Mononuclear cell (primary cell): ENCODE measurements around the gene COBL. TPM values are rescaled to one million over a fixed set of nuclear protein-coding genes. Genes with fewer than 3 reads are reported as not detected.

ENCODE experiments used
- H3K27me3 ChIP-seq: 2 replicates; pipeline ENCODE4 v1.6.0; 2011; ENCODE audit warnings: low read length, control low read depth; ENCODE audit not compliant: insufficient read depth
- H3K4me1 ChIP-seq: 2 replicates; pipeline ENCODE4 v1.5.1; 2011; ENCODE audit warnings: mild to moderate bottlenecking, low read length, control low read depth; ENCODE audit not compliant: insufficient read depth
- H3K4me3 ChIP-seq: 2 replicates; pipeline ENCODE4 v1.5.1; 2011; ENCODE audit warnings: mild to moderate bottlenecking, low read length, moderate library complexity
- H3K9me3 ChIP-seq: 2 replicates; pipeline ENCODE4 v1.5.1; 2011; ENCODE audit warnings: low read depth, mild to moderate bottlenecking, control low read depth, low read length
- total RNA-seq: library from RNA; depleted of rRNA; stranded (reverse); fragments of >200 nt; gene quantifications from one replicate; pipeline ENCODE4 v1.2.3, GENCODE V29; 2012

Gene COBL
- total RNA-seq, 1 donor = 0.10 TPM

DNA sequence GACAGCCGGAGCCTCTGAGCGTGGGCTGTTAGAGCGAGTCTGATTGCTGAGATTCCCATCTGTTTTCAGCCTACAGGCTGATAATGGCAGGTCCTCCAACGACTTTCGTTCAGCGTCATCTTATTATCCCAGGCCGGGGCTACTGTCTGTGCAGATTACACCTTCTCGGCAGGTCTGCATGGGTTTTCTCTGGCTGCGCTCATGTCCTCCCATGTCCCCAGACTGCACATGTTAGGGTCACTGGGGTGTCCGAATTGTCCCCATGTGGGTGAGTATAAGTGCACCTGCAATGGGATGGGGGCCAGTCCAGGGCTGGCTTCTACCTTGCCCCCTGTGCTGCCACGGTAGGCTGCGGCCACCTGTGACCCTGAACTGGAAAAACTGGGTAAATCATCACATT is 257.8 kb downstream of the COBL start:
- H3K9me3 ChIP-seq = no peaks in the 10 kb centered on the region
- H3K27me3 ChIP-seq = no peaks in the 10 kb centered on the region
- no peaks in the 10 kb centered on the region for H3K4me1 ChIP-seq
- H3K4me3 ChIP-seq = no peak overlapping the region

DNA sequence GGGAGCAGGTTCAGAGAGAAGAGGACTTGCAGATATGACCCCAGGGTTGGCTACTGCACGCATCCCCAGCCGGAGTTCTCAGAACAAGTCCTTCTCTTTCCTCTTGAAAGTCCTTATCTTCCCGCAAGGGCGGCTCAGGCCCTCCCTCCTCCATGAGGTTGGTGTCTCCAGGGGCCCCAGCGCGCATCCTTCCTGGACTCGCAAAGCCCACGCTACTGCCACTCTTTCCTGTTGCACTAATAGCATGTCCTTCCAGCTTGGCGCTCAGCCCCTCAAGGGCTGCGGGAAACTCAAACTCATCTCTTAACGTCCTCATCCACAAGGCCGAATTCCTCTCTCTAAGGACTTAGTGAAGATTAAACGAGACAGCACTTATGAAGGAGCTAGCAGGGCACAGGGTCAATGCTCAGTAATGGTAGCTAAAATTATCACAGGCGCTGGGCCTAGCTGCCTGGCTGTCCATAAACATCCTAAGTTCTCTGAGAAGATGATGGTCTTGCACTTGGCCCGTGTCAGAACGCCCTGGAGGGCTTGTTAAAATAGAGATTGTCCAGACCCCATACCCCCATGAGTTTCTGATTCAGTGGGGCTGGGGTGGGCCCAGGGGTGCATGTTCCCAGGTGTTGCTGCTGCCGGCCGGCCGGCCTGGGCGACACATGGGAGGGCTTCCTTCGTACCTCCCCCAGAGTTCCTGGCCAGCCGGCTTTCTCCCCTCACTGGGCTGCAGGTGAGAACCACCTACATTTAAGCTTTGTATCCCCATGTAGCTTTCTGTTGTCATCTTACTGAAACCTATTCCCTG is 261.4 kb downstream of the COBL start:
- Histone ChIP-seq H3K9me3 (no peaks in the 10 kb centered on the region), H3K27me3 (no peaks in the 10 kb centered on the region), H3K4me1 (no peaks in the 10 kb centered on the region), H3K4me3 (no peak overlapping the region)

DNA sequence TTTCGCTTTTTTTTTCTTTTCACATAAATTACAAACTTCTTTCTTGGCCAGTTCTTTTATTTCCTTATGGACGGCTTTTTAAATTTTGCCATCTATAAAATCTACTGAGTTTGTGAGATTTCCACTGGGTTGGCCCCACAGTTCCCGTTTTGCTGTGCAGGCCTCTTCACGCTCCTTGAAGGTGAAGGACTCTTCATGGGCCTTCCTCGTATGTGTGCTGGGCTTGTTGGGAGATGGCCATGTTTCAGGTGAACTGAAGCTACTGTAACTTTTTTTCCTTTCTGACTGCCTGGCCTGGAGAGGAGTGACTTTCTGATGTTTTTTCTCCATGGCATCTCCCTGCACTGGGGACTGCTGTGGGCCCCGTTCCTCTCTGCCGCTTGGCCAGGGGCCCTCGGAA is 262.4 kb downstream of the COBL start:
- H3K9me3 ChIP-seq = no peaks in the 10 kb centered on the region
- no peaks in the 10 kb centered on the region for H3K27me3 ChIP-seq
- H3K4me3 ChIP-seq = no peak overlapping the region
- no peaks in the 10 kb centered on the region for H3K4me1 ChIP-seq

DNA sequence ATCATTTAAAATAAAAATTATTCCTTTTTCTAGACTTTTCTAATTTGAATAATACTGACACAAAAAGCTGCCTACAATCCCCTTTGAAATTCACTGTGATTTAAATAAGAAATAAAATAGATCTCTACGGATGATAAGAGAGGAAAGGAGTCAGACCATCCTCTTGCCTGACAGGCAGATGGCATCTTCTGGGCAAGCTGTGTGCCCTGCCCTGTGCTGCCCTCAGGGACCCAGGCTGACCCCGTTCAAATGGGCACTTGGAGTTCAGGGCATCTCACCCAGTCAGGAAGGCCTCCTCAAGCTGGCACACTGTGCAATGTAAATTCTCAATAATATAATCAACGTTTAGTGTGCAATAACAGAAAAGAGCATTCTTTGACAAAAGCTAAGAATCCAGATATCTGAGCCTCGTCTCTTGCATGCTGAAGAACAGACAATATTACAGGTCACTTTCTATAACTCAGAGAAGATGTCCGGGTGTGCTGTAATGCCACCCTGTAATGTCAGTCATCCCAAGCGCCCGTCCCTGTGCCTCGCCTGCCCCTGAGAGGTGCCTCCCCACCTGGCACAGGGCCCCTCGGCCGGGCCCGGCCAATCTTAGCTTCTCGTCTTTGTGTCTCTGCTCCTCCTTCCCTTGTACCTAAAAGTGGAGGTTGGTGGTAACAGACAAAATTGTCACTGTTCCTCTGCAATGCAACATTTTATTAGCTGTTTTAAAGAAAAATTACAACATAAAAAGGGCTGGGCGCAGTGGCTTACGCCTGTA is 263.3 kb downstream of the COBL start:
- no peaks in the 10 kb centered on the region for H3K4me1 ChIP-seq
- no peaks in the 10 kb centered on the region for H3K9me3 ChIP-seq
- H3K27me3 ChIP-seq = no peaks in the 10 kb centered on the region
- H3K4me3 ChIP-seq = no peak overlapping the region

DNA sequence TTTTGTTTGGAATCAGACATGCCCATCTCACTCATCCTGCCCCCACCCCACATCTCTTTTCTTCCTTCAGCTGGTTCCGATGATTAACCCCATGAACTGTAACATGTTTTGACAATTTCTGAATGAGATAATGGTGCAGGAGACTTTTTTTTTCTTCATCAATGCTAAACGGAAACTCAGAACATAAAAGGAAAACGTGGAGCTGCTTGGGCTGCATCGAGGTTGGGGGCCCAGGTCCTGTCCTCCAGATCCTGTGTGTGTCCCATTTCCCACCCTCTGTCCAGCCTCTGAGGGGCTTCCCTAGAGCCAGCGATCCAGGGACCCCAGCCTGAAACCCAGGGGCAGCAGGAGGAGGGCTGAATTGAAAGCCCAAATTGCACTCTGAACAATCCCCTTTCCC is 270.1 kb downstream of the COBL start:
- Histone ChIP-seq H3K4me3 (no peak overlapping the region), H3K27me3 (no peaks in the 10 kb centered on the region), H3K4me1 (no peaks in the 10 kb centered on the region), H3K9me3 (no peaks in the 10 kb centered on the region)

DNA sequence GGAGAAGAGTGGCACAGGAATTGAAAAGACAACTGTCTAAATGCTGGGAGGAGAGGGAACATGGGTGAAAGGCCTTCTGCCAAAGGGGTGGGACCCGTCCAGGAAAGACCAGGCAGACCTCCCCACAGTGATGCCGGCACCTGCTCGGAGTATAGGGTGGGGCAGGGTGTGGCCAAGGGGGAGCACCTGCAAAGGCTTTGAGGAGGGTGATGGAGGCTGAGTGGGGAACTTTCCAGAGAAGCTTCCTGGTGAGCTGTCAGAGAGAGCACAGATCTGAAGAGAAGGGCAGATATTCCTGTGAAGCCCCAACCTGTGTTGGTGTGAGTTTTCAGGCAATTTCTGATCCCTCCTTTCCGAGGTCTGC is 270.5 kb downstream of the COBL start:
- Histone ChIP-seq H3K27me3 (no peaks in the 10 kb centered on the region), H3K4me3 (no peak overlapping the region), H3K4me1 (no peaks in the 10 kb centered on the region), H3K9me3 (no peaks in the 10 kb centered on the region)

DNA sequence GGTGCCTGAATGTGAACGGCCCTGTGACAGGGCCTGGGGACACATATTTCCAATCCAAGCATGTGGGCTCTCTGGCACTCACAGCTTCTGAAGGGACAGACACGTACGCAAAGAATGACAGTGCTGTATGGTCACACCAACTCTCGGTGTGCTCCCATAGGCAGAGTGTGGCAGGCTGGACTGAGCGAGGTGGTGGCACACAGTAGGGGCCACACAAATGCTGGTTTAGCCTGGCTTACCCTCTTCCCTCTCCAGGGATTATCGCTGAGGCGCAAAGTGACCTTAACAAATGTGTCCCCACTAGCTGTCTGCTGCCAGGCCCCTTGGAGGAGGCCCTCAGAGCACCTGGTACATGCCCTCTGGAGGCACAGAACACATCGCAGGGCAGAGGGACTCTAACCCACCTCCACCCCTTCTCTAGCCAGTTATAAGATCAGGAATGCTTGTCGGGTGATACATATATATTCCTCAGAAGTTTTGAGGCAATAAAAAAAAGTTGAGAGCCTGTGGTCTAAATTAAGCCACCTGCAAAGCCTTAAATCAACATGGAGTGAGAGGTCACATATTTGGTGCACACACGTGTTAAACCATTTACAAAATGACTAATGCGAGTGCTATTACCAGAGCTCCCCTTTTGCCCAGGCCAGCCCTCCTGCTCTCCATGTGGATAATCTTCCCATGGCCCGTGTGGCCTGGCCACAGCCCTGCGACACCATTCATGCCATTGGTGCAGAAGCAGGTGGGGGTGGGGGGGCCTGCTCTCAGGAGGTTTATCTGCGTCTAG is 271.1 kb downstream of the COBL start:
- no peaks in the 10 kb centered on the region for H3K27me3 ChIP-seq
- no peaks in the 10 kb centered on the region for H3K4me1 ChIP-seq
- H3K9me3 ChIP-seq = no peaks in the 10 kb centered on the region
- H3K4me3 ChIP-seq = no peak overlapping the region

DNA sequence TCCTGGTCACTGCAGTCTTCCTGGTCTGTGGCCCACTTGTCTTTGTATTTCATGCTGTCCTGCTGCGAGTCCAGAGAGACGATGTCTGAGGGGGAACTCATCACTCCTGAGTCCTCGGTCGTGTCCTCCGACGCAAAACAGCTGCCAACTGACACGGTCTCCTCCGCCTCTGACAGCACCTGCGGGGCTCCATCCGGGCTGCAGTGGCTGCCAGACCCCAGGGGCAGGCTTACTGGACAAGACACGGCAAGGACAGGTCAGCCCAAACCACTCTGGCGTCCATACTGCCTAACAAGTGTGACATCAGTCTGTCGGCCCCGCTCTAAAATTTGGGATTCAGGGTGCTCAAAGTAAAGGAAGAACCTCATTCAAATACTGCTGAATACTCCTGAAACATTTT is 273.1 kb downstream of the COBL start:
- Histone ChIP-seq H3K9me3 (no peaks in the 10 kb centered on the region), H3K27me3 (no peaks in the 10 kb centered on the region), H3K4me3 (no peak overlapping the region), H3K4me1 (no peaks in the 10 kb centered on the region)

DNA sequence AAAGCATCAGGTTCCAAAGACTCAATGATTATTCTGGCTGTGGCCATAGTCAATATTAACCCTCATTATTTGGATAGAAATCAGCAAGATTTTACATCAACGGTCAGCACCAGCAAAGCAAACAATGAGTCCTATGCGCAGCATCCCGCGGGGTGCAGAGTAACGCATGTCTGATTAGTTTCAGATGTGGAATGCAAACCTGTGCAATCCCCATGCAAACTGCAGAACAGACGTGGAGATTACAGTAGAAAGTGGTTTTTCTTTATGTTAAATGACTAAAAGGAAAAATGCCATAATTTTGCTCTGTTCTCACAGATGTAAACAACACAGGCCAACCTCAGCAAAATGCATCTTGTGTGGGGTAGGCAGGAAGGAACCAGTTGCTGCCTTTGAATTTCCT is 275.8 kb downstream of the COBL start:
- H3K27me3 ChIP-seq = no peaks in the 10 kb centered on the region
- no peaks in the 10 kb centered on the region for H3K9me3 ChIP-seq
- H3K4me1 ChIP-seq = no peaks in the 10 kb centered on the region
- no peak overlapping the region for H3K4me3 ChIP-seq

DNA sequence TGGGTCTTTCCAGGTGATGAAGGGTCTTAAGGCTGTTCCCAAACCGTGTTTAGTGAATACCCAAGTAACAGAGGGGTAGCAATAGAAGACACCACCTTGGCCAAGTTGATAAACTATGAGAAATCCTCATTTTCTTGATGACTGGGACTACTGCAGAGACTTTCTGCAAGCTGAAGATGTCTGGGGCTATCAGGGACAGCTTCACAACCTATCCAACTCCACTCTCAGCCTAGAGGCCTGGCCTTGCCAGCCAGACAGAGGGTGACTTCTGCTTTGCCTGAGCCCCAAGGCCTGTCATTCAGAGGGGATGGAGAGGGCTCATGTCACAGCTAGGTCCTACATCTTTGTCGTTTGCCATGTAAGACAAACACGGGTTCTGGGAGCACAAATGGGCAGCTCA is 278.0 kb downstream of the COBL start:
- no peaks in the 10 kb centered on the region for H3K4me1 ChIP-seq

DNA sequence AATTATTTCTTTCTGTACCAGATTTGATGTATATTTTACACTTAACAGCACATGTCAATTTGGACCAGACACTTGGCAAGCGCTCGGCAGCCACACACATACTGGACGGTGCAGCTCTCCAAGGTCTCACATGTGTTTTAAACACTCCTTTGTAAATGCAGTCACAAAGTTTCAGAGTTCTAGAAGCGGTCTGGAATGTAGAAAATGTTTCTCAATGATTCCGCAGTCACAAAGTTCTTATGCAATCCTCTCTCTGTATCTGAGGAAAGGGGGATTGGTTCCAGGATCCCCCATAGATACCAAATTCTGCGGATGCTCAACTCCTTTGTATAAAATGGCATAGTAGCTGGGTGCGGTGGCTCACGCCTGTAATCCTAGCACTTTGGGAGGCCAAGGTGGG is 280.9 kb downstream of the COBL start:
- H3K4me1 ChIP-seq = no peaks in the 10 kb centered on the region
- no peaks in the 10 kb centered on the region for H3K27me3 ChIP-seq

More for the DNA sequence above, 278.0 kb downstream of the COBL start:
- no peaks in the 10 kb centered on the region for H3K27me3 ChIP-seq
- H3K4me3 ChIP-seq = no peak overlapping the region
- H3K9me3 ChIP-seq = no peaks in the 10 kb centered on the region

DNA sequence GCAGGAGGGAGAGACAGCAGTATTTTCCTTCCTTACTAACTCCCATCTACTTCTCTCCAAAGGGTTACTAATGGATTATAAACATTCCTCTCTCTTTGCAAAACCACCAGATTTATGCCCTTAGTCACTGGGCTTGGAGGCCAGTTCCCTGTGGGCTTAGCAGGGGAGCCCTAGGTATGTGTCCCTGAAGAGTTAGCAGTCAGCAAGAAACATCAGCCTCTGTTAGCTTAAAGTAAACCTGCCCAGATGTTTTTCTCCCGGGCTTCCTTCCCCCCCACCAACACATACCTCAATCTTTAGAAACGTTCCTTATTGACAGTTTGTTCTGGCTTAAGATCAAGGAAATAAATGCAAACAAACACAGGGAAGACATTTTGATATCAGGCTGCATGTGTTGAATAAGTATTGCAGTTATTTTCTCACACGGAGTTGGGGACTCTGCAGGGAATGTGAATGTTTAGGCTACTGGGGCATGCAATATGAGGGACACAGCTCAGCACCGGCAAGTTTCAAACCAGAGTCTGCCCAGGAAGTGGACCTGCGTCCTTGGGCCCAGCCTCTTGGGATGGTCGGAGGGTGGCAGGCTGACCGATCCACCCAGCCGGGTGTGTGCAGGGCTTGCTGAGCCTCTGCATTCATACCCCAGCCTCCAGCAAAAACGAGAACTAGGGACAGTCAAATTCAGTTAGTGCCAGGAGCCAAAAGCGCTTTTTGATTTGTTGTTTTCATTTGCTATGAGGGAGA is 281.9 kb downstream of the COBL start:
- H3K4me3 ChIP-seq = no peak overlapping the region
- no peaks in the 10 kb centered on the region for H3K4me1 ChIP-seq
- no peaks in the 10 kb centered on the region for H3K27me3 ChIP-seq
- no peaks in the 10 kb centered on the region for H3K9me3 ChIP-seq

More for the DNA sequence above, 280.9 kb downstream of the COBL start:
- no peak overlapping the region for H3K4me3 ChIP-seq
- no peaks in the 10 kb centered on the region for H3K9me3 ChIP-seq

DNA sequence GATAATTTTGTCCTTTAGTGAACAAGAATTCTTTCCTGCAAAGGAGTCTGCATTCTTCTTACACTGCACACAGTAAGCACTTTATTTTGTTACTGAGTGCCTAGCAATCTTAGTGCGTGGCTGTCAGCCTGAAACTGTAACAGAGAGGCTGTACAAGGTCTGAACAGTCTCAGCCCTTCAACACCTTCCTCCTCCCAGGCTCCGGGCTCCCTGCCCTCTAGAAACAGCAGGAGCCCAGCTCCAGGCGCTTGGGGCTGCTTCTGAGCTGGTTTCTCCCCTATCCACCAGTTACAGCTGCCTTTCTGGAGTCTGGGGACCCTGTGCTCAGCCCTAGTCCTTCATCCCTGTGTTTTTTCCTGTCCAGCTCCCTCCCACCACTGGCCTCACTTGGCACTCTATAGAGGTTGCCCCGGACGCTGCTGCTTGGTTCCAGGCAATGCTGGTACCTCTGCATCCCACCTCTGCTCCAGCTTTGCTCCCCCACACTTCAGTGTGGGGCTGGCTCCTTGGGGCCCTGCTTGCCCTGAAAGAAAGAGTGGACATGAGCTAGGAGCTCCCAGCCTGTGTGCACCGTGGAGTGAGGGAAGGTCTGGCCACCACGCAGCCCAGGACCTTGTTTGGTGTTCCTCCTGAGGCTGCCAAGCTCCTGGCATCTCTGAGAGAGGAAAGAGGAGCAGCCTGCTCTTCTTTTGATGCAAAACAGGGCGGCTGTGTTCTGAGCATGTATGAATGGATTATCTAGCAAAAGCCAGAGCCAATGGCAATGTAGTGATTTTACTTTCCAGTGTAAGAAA is 282.7 kb downstream of the COBL start:
- no peak overlapping the region for H3K4me3 ChIP-seq
- no peaks in the 10 kb centered on the region for H3K27me3 ChIP-seq
- H3K4me1 ChIP-seq = no peaks in the 10 kb centered on the region
- no peaks in the 10 kb centered on the region for H3K9me3 ChIP-seq
